IPS-NIHi7 (cell line): ENCODE data around the gene TEP1.
A peak's percentile ranks its signal among the peaks of the same experiment; 100 is the strongest.
"Not testable (repeated sequence)": the region's sequence is repeated elsewhere in the genome, so short reads cannot be mapped to it uniquely, and the experiment has no call there.

Experiments
- DNase-seq: peaks from one replicate; pipeline ENCODE4 v3.0.0; 2012; ENCODE audit warnings: mixed read lengths; ENCODE audit errors: extremely low spot score

TEP1 gene

DNA sequence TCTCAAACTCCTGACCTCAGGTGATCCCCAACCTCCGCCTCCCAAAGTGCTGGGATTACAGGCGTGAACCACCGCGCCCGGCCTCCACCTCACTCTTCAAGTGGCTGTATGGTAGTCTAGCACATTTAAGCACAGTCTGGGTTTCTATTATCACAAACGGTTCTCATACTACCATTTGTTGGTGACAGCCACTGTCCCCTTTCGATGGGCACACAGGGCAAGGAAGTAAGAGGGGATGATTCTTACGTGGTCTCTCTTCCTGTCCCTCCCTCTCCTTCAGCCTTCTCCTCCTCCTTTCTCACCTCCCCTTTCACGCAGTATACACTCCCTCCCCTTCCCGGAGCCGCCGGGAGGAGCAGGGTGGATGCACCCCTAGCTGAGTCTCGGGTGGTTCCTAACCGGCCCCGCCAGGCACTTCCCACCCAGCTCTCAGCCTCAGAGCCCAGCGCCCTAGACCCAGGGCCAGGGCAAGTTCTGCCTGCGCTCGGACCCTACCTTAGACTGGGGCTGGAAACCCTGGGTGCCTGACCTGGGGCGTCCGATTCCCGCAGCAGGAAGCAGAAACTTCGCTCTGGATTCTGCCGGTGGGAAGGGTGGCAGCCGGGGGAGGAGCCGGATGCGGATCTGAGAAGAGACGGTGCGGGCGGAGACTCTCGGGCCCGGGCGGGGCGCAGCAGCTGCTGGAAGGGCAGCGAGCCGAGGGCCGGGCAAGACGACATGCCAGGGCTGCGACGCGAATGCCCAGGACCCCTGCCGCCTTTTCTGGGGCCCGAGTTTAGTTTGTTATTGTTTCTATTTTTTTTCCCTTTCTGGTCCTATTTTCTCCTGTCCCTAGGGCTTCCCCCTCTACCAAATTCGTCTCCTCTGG, at the start of gene TEP1:
Gene TEP1 (minus strand): TSS at position 626 of the 868 bp plus-strand sequence. CDS start 5,062 bp downstream, outside the sequence.
- DNase-seq: peak; percentile 86

DNA sequence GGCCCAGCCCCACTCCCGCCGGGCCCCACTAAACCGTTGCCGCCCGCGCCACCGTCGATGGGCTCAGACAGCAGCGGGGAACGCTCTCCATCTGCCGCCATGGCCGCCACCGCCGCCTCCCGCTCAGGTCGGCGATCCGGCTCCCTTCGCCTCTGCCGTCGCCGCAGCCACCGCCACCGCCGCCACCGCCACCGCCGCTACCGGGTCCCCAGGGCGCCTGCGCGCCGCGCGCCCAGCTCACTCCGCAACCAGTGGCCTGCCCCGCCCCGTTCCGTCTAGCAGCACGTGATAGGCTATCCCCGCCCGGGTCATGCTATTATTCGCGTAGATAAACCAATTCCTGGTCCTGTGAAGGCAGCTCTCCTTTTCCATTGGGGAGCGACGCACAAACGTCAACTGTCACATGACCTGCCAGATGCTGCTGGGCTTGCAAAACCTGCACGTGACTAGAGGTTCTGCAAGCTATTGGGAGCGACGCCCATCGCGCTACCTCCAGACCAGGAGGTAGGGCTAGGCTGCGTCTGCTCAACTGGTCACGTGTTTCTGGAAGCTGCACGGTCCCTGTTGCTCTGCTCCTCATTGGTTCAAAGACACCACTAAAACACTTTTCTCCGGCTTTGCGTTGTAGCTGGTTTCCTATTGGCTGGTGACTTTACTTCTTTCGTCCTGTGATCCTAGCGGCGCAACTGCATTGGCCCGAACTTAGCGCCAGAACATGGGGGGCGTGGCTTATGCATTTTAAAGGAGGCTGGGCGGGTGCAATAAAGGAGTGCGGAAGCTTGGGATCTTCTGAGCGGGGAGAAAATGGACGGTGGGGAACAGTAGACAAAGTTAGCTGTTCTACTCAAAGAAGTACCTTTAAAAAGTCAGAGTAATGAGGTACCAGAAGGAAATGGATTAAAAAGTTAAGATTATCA, 48.2 kb upstream of the TEP1 start, which contains the start of gene PIP4P1:
Gene PIP4P1 (minus strand): TSS at position 210 of the 917 bp plus-strand sequence. CDS start 109 bp downstream, at position 101.
- peak; percentile 92 for DNase-seq

DNA sequence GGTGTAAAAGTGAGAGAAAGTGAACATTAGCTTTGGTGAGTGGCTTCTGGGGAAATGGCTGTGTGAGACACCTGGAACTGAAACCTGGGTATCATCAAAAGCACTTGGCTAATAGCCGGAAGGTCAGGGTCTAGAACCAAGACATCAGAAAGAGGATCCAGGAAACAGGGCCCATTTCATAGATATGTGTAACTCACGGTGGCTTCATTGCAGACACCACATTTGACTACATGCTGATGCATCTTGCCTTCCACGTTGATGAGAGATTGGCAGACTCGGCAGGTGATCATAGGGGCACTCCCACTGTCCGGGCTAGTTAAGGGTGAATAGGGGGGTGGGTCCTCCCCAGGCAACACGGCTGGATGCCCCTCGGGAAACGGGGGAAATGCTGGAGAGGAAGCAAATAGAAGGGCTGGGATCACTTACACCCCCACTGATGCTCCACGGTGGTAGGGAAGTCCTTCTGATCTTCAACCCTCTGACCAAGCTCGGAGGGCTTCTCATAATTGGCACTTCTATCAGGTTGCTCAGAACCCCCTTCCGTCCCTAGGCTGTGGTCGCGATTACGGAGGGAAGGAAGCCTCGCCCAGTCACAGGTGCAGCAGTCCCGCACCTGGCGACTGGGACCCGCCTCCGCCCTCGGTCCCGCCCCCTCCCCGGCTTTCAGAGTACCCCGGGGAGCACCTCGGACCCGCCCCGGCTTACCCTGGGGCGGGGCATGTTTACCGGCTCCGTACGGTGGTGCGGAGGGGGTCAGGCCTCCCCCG, 47.3 kb upstream of the TEP1 start:
- DNase-seq: peak; percentile 37

DNA sequence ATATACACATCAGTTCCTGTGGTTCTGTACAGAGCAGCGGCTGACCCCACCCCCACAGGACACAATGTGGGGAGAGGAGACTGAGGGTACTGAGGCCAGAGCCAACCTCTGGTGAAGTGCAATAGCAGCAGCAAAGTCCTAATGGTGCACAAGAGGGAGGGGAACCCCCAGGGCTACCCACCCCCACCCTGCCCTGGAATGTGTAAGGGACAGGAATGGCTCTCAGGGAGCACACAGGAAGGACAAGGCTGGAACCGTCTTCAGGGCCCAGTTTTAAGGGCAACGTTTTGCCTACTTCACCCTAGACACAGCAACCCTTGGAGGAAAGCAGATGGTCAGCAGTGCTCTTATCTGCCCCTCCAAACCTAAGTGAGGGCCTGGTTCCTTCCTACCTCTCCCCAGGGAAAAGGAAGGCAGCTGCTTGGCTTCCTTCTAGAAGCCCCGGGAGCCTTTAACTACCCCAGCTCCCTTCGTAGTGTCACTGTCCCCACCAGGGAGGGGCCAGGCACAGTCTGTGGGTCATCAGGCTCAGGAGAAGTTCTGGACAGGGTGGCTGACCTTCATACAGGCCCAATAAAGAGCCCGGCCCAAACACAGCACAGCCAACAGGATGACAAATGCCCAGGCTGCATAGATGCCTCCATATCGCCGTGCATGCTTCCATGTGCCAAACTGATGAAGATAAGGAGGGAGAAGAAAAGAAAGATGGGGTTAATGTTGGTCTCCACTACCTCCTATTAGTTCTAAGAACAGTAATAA, 44.9 kb upstream of the TEP1 start:
- no peak for DNase-seq

DNA sequence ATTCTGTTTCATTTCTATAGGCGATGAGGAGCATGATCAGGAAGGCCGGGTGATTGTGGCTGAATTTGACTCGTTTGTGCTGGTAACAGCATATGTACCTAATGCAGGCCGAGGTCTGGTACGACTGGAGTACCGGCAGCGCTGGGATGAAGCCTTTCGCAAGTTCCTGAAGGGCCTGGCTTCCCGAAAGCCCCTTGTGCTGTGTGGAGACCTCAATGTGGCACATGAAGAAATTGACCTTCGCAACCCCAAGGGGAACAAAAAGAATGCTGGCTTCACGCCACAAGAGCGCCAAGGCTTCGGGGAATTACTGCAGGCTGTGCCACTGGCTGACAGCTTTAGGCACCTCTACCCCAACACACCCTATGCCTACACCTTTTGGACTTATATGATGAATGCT, 43.7 kb upstream of the TEP1 start:
- DNase-seq: no peak

DNA sequence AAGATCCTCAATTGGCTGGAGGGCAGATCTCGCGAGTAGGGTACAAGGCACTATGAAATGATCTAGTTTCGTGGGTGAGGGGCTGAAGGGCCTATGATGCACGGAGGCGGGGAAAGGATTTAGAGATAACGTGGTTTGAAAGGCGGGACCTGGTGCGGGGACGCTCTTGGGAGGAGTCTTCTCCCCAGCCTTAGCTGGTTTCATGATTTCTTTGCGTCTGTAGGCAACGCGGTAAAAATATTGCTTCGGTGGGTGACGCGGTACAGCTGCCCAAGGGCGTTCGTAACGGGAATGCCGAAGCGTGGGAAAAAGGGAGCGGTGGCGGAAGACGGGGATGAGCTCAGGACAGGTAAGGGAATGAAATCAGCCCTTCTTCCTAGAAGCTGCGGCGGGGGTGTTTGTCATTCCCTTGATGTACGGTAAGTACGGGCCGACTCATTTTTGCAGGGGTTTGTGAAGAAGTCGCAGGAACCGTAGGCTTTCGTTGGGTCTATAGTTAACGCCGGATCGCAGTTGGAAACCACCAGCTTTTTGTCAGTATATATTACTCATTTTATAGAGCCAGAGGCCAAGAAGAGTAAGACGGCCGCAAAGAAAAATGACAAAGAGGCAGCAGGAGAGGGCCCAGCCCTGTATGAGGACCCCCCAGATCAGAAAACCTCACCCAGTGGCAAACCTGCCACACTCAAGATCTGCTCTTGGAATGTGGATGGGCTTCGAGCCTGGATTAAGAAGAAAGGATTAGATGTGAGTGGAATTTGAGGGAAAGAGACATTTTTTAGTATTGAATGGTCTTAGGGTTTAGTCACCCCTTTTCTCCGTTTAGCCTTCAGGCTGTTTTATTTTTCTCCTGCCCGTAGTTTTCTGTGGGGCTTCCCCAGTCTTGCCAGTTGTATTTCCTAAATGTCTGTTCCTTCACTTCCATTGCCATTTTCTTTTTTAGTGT, 42.3 kb upstream of the TEP1 start:
- peak; percentile 43 for DNase-seq

DNA sequence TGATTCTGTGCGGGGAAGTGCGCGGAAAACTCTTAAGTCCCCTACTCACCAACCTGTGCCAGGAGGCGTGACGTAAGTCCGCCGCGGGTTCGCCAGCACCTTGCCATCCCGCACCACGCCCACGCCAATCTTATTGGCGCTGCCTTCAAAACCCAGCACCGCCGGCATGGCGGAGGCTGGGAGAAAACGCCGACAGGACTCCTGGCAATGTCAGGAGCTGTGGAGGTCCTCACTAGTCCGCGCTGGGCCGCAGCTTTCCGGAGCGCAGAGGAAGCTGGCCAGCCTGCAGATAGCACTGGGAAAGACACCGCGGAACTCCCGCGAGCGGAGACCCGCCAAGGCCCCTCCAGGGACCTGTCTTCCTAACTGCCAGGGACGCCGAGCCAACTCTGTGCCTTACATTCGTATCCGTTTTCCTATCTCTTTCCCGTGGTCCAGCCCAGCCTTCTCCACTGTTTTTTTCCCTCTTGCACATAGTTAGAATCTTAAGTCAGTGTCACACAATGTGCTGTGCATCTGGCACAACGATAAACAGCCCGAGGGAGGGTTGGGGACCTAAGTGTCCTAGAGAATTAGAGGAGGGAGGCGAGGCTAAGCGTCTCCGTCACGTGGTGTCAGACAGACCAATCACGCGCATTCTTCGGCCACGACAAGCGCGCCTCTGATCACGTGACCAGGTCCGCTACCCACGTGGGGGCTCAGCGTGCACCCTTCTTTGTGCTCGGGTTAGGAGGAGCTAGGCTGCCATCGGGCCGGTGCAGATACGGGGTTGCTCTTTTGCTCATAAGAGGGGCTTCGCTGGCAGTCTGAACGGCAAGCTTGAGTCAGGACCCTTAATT, 41.4 kb upstream of the TEP1 start, which contains the start of the genes APEX1 and OSGEP:
Gene APEX1 (plus strand): TSS at position 711 of the 839 bp plus-strand sequence. CDS start 420 bp downstream, outside the sequence.
Gene OSGEP (minus strand): TSS at position 297 of the 839 bp plus-strand sequence. CDS start 129 bp downstream, at position 168.
- peak; percentile 96 for DNase-seq

DNA sequence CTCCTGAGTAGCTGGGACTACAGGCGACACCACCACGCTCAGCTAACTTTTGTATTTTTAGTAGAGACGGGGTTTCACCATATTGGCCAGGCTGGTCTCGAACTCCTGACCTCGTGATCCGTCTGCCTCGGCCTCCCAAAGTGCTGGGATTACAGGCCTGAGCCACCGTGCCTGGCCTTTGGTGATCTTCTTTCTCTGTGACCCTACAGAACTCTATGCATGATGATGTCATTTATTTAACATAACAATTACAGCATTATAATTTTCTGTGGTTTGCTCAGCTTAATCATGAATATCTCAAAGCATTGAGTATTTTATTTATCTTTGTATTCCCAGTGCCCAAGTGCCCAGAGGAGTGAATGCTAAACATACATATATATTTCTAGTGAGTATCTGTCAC, 39.5 kb upstream of the TEP1 start:
- DNase-seq: not testable (repeated sequence)

DNA sequence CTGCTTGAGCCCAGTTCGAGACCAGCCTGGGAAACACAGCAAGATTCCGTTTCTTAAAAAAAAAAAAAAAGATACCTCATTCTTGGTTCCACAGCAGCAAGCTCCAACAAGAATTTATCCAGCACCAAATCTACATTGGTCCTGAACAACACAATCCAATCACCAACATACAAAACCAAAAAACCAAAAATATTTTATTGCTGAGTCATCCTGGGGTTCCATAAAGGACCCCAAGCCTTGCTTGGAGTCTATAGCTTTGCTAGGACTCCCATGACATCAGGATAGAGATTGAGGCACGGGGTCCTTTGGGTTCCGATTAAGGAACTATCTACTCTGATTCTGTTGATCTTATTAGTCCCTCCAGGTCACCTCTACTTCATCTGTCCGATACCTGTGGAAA, 33.6 kb upstream of the TEP1 start:
- no peak for DNase-seq

DNA sequence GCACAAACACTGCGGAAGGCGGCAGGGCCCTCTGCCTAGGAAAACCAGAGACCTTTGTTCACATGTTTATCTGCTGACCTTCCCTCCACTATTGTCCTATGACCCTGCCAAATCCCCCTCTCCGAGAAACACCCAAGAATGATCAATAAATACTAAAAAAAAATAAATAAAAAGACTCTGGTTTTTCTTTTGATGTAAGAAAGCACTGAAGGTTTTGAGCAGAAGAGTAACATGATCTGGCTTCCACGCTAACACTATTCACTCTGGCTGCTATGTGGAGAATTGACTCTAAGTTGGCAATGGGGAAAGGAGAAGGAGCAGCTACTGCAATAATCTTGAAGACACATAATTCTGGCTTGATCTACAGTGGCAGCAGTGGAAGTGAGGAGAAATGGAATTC, 30.3 kb upstream of the TEP1 start:
- not testable (repeated sequence) for DNase-seq

DNA sequence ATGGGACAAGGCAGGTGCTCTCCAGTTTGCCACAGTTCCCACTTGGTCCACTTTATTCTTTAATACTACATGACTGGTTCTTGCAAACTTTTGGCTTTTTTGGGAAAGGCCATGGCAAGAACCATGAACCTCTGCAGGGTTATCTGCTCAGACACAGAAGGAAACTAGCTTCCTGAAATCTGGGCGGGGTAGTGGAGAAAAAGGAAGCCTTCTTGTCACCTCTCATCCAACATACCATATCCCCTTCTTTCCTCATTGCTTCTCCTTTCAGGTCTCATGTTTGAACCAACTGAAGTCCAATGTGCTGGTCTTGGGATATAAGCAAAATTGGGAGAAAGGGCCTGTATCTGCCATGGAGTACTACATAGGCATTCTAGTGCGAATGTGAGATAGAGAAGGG, 28.2 kb upstream of the TEP1 start:
- no peak for DNase-seq

DNA sequence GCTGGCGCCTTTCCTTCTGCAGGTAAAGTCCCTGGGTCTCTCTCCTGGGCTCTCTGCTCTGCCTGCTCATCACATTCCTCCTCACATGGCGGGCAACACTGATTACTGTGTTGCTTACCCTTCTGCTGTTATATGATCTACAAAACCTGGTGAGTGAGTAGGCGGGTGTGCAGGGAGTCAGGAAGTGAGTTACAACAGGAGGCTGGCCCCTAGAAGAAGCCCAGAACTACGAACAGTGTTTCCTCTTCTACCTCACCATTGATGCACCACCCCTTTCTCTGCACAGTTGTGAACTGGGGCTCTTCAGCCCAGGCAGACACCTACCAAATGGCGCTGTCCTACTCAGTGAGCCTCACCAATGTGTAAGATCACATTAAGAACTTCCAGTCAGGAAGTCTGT, 27.6 kb upstream of the TEP1 start:
- DNase-seq: no peak

DNA sequence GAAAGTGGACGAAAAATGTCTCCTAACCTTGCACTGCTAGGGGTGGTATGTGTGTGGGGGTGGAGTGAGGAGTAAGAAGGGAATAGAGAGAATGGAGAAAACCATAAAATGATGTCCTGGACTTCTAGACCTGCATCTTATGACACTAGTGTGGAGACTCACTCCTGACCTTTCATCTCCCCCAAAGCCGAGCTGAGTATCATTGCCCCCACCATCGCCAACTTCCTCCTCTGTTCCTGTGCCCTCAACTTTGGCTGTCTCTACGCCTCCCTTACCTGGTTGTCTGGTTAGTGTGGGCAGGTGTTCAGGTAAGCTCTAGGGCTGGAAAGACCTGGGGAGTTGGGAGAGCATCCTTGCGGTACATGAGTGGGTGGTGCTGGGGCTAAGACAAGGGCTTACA, 27.2 kb upstream of the TEP1 start:
- DNase-seq: no peak

DNA sequence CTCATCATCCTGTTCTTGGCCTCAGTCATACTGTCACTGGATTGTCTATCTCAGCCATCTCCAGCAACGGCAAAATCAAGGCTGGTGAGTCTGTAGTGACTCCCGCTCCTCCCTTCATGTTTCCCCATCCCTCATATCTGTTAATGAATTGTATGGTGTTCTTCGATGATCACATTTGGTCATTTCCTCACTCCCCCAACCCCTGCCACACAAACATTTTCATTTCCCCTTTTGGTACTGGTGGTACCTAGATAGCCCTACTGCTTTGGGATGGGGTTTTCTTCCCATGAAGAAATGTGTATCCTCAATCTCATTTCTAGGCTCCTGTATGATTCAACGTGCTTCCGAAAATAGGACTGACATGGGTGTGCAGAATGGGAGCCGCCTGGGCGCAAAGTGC, 25.4 kb upstream of the TEP1 start:
- DNase-seq: no peak

DNA sequence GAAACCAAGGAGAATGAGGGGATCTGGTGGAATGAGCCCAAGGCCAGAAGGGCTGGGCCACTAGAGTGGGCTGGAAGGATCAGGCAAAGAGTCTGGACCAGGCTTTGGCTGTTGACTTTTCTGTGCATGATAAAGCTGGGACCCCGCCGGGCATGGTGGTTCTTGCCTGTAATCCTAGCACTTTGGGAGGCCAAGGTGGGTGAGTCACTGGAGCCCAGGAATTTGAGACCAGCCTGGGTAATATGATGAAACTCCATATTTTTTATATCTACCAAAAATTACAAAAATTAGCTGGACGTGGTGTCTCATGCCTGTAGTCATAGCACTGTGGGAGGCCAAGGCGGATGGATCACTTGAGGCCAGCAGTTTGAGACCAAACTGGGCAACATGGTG, 23.1 kb upstream of the TEP1 start:
- DNase-seq: no peak

DNA sequence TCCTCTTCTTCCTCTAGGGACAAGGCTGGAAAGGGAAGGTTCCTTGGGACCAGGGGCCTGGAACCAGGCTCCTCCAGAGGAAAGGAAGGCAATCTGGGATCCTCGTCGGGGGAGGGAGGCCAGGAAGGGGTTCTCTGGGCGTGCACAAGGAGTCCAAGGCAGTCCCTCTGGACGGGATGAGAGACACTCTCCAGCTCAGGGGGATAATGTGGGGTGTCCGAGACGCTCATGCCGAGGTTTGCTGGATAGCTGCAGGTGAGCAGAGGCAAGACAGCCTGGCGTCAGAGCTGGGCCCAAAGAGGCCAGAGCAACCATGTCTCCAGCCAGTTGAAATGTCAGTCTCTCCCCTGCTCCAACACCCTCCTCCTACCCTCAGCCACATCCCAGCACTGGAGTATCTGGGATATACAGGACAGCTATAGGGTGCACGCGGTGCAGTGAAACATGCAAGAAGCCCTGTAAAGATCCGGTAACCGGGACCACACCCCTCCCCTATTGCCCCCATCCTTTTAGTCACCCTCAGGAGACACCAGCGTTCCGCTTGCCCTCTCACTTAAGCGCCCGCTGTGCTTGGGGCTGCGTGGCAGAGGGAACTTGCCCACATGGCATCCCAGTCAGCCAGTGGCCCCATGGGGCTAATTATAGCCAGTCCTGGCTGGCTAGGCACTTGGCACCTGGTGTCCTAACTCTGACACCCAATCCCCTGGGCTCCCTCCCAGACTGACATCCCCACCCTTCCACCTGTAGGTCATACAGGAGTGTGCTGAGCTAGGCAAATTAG, 22.5 kb upstream of the TEP1 start, which contains the start of gene KLHL33:
Gene KLHL33 (minus strand): TSS at position 585 of the 781 bp plus-strand sequence. CDS start 355 bp downstream, at position 230.
- no peak for DNase-seq

DNA sequence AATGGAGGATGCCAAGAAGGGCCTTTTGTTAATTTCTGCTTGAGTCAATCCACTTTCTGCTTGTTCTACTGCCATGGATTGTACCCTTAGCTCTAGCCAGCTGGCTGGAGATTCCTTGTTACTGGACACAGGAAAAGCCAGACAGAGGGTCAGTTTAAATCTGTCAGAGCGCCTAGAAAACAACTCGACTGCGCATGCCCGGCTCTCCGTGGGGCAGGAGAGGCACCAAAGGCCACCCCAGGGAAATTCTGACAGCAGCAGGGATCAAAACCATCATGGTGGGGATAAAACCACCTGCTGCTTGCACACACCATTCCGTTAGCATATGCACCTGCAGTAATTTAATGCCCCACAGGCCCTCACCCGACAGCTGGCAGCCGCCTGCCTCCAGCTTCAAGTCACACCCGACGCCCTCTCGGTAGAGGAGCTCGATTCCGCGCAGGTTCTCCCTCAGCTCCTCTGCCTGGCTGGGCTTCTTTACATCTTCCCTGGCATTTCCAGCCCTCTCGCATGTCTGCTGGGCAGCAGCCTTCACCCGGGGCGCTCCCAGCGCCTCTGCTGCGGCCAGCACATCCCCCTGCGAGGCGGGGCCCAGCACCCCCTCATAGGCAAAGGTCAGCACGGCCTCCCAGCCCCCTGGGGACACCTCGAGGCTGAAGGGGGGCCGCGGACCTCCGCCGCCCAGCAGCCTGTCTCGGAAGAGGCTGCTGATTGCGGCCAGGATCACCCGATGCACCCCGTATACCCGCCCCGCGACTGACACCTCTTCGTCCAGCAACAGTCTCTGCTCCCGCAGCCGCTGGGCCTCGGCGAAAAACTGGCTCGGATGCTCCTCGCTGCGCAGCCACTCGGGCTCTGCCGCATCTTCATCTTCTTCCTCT, 21.6 kb upstream of the TEP1 start:
- DNase-seq: peak; percentile 39
